Endothelial cell of umbilical vein (primary cell): Measurements from ENCODE around the gene SLC66A2. TPM values are rescaled to one million over a fixed set of nuclear protein-coding genes. Genes with fewer than 3 reads are reported as not detected.

Experiments used
- BruUV-seq: library from RNA; stranded (reverse); fragments of 400-500 nt; replicated peaks from 2 replicates; lab custom pipeline; 2021; lab: Mats Ljungman, UMichigan
- CTCF ChIA-PET: fragments of 300-600, 350-600 bp; sonication (Branson Sonifier 250); formaldehyde crosslinking; loops from one replicate; lab custom pipeline; 2021; ENCODE audit warnings: antibody characterized with exemption, inconsistent platforms; lab: Charles Lee
- POLR2A ChIA-PET: fragments of 300-600, 350-600 bp; sonication (Branson Sonifier 250); formaldehyde crosslinking; loops from one replicate; lab custom pipeline; 2021; ENCODE audit warnings: antibody characterized with exemption, inconsistent platforms; lab: Charles Lee
- DNase-seq: peaks from one replicate; pipeline ENCODE4 v3.0.0-alpha.2; 2011; ENCODE audit warnings: low read depth, low spot score
- FAIRE-seq: peaks from 2 replicates; lab custom pipeline; 2011; peaks lifted over from hg19 to GRCh38; lab: Jason Lieb, UNC
- H2AFZ ChIP-seq: 2 replicates; pipeline ENCODE4 v1.6.0; 2012; ENCODE audit warnings: low read depth, low read length, control low read depth, inconsistent platforms
- H3K27ac ChIP-seq: 2 replicates; pipeline ENCODE4 v1.5.1; 2011; ENCODE audit warnings: low read depth, mild to moderate bottlenecking, control low read depth, low read length, moderate library complexity; ENCODE audit not compliant: insufficient read depth
- H3K27me3 ChIP-seq, 2 experiments: 2 replicates each; pipeline versions ENCODE4 v1.6.0 to v1.6.1; 2011; ENCODE audit warnings: low read length in 2 of 2, mixed read lengths in 1 of 2; ENCODE audit not compliant: control insufficient read depth in 2 of 2, insufficient read depth in 2 of 2
- H3K36me3 ChIP-seq, 2 experiments: 2 replicates in 1 of 2; 3 replicates in 1 of 2; pipeline ENCODE4 v1.5.1; 2011; ENCODE audit warnings: low read length in 2 of 2, mild to moderate bottlenecking in 1 of 2, moderate library complexity in 1 of 2; ENCODE audit not compliant: control insufficient read depth in 2 of 2, insufficient read depth in 2 of 2; ENCODE audit errors: extremely low read depth in 1 of 2
- H3K4me1 ChIP-seq: 3 replicates; pipeline ENCODE4 v1.5.1; 2011; ENCODE audit warnings: mild to moderate bottlenecking, low read length; ENCODE audit not compliant: control insufficient read depth, insufficient read depth; ENCODE audit errors: extremely low read depth
- H3K4me2 ChIP-seq: 2 replicates; pipeline ENCODE4 v1.6.1; 2011; ENCODE audit warnings: low read length, control low read depth, mixed read lengths; ENCODE audit not compliant: insufficient read depth
- H3K4me3 ChIP-seq, 3 experiments: fragments of 200-600 bp in 1 of 3; sonication (generic), shearing (Covaris generic) in 1 of 3; replicated peaks in 1 of 3; 2 replicates each; pipeline ENCODE4 v1.5.1; 2011 to 2016; ENCODE audit warnings: control low read depth in 3 of 3, low read length in 3 of 3, mild to moderate bottlenecking in 2 of 3, inconsistent platforms in 1 of 3, low read depth in 1 of 3, moderate library complexity in 1 of 3; ENCODE audit not compliant: insufficient read depth in 1 of 3
- H3K79me2 ChIP-seq: 2 replicates; pipeline ENCODE4 v1.6.0; 2012; ENCODE audit warnings: low read length, inconsistent platforms; ENCODE audit not compliant: control insufficient read depth, insufficient read depth
- H3K9ac ChIP-seq: replicated peaks from 2 replicates; pipeline ENCODE3; 2011; ENCODE audit warnings: low read length, control low read depth; ENCODE audit not compliant: insufficient read depth; ENCODE audit errors: extremely low read depth
- H3K9me1 ChIP-seq: replicated peaks from 3 replicates; pipeline ENCODE4 v1.6.0; 2011; ENCODE audit warnings: mild to moderate bottlenecking, low read length; ENCODE audit not compliant: control insufficient read depth, insufficient read depth; ENCODE audit errors: extremely low read depth
- H3K9me3 ChIP-seq: replicated peaks from 2 replicates; pipeline ENCODE4 v1.5.1; 2012; ENCODE audit warnings: low read length, inconsistent platforms; ENCODE audit not compliant: control insufficient read depth, insufficient read depth
- H4K20me1 ChIP-seq: replicated peaks from 2 replicates; pipeline ENCODE3; 2011; ENCODE audit warnings: mild to moderate bottlenecking, low read length; ENCODE audit not compliant: control insufficient read depth, insufficient read depth; ENCODE audit errors: extremely low read depth
- EZH2 ChIP-seq: IDR thresholded peaks from 2 replicates; pipeline ENCODE4 v1.6.1; 2012; ENCODE audit warnings: borderline replicate concordance, low read depth, mild to moderate bottlenecking, moderate library complexity, low read length, inconsistent platforms; ENCODE audit not compliant: severe bottlenecking
- FOS ChIP-seq: IDR thresholded peaks from 2 replicates; pipeline ENCODE4 v1.6.1; 2011; ENCODE audit warnings: mild to moderate bottlenecking, low read length, moderate library complexity, borderline replicate concordance; ENCODE audit not compliant: insufficient read depth
- GATA2 ChIP-seq: IDR thresholded peaks from 2 replicates; pipeline ENCODE4 v1.7.0; 2011; ENCODE audit warnings: low read depth, mild to moderate bottlenecking, moderate library complexity, mixed read lengths, low read length; ENCODE audit not compliant: insufficient read length, insufficient read depth
- JUN ChIP-seq: IDR thresholded peaks from 2 replicates; pipeline ENCODE4 v1.6.1; 2011; ENCODE audit warnings: borderline replicate concordance, low read depth; ENCODE audit not compliant: insufficient read length, insufficient read depth
- MYC ChIP-seq: IDR thresholded peaks from one replicate; pipeline ENCODE4 v1.6.1; 2011; ENCODE audit warnings: mild to moderate bottlenecking, low read depth, low read length
- POLR2A ChIP-seq: IDR thresholded peaks from 2 replicates; pipeline ENCODE4 v1.6.1; 2012; ENCODE audit warnings: low read depth, mild to moderate bottlenecking, control low read depth, low read length
- POLR2AphosphoS5 ChIP-seq: IDR thresholded peaks from 2 replicates; pipeline ENCODE4 v1.6.1; 2012; ENCODE audit warnings: low read depth, mild to moderate bottlenecking, control low read depth, low read length, moderate library complexity; ENCODE audit not compliant: insufficient read depth
- dilution Hi-C: fragments of 300-500 bp; cut with MboI; formaldehyde crosslinking; loops from one replicate; pipeline ENCODE4 v1.15.0; 2019; ENCODE audit warnings: low sequenced_read_pairs; ENCODE audit not compliant: extremely low pct_ligation_motif_present
- intact Hi-C: fragments of 100-400 bp; cut with micrococcal nuclease; formaldehyde crosslinking; loops from one replicate; pipeline ENCODE4 v1.10.0; 2022
- polyA plus RNA-seq, 4 experiments: library from polyadenylated mRNA; depleted of rRNA in 3 of 4; stranded (reverse) in 3 of 4; unstranded in 1 of 4; fragments of >200 nt; gene quantifications; 2 replicates each; pipeline versions ENCODE4 v1.2.1 to v1.2.3, GENCODE V29; 2011 to 2012; ENCODE audit warnings: missing spikeins in 1 of 4
- total RNA-seq: library from RNA; stranded (reverse); gene quantifications from 2 replicates; pipeline ENCODE4 v1.2.3, GENCODE V29; 2021
- TF ChIP-seq, protein P1 (sequence below): IDR thresholded peaks from 2 replicates; pipeline ENCODE4 v1.6.1; 2011; ENCODE audit not compliant: insufficient read depth, insufficient read length
- TF ChIP-seq, protein P2 (sequence below), 2 donors: IDR thresholded peaks; 1 replicate in 1 of 2; 2 replicates in 1 of 2; pipeline ENCODE4 v1.5.1; 2011; ENCODE audit warnings: low read length in 2 of 2, mild to moderate bottlenecking in 2 of 2, moderate library complexity in 2 of 2, control low read depth in 1 of 2, inconsistent platforms in 1 of 2, low read depth in 1 of 2; ENCODE audit not compliant: insufficient read depth in 1 of 2; ENCODE audit errors: extremely low read depth in 1 of 2

Gene SLC66A2
- total and polyA plus RNA-seq, 2 donors (not counting 3 experiments of a cell fraction or from before 2014, with no cell fraction given) = 32.5 to 37.1 TPM

GRCh38 chr18:79948719-79949411, 2.6 kb downstream of the SLC66A2 start:
- FAIRE-seq = no peak

GRCh38 chr18:79947881-79948610, 3.4 kb downstream of the SLC66A2 start:
- H3K9me3 ChIP-seq = no peaks in the 10 kb centered on the region
- H2AFZ ChIP-seq = no peak overlapping the region
- H3K27ac ChIP-seq = no peak overlapping the region
- H3K79me2 ChIP-seq = peaks cover 28% of the 10 kb centered on the region
- H3K36me3 ChIP-seq = peaks cover 0 to 2% of the 10 kb centered on the region in 2 experiments
- H4K20me1 ChIP-seq = no peaks in the 10 kb centered on the region
- H3K4me2 ChIP-seq = no peak overlapping the region
- H3K9ac ChIP-seq = no peak overlapping the region
- no peak overlapping the region for H3K4me3 ChIP-seq
- intact Hi-C loops (no loop called here), dilution Hi-C loops (no loop called here)
- ChIA-PET CTCF (no interaction called here), POLR2A (no interaction called here)
- H3K4me1 ChIP-seq = peaks cover 5% of the 10 kb centered on the region
- no peaks in the 10 kb centered on the region for H3K9me1 ChIP-seq
- no peak for DNase-seq
- TF ChIP-seq JUN (no peak), POLR2A (no peak), MYC (no peak), FOS (no peak), POLR2AphosphoS5 (no peak), GATA2 (no peak), EZH2 (no peak)
- TF ChIP-seq, protein P1, sequence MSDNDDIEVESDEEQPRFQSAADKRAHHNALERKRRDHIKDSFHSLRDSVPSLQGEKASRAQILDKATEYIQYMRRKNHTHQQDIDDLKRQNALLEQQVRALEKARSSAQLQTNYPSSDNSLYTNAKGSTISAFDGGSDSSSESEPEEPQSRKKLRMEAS = no peak
- TF ChIP-seq, protein P2, sequence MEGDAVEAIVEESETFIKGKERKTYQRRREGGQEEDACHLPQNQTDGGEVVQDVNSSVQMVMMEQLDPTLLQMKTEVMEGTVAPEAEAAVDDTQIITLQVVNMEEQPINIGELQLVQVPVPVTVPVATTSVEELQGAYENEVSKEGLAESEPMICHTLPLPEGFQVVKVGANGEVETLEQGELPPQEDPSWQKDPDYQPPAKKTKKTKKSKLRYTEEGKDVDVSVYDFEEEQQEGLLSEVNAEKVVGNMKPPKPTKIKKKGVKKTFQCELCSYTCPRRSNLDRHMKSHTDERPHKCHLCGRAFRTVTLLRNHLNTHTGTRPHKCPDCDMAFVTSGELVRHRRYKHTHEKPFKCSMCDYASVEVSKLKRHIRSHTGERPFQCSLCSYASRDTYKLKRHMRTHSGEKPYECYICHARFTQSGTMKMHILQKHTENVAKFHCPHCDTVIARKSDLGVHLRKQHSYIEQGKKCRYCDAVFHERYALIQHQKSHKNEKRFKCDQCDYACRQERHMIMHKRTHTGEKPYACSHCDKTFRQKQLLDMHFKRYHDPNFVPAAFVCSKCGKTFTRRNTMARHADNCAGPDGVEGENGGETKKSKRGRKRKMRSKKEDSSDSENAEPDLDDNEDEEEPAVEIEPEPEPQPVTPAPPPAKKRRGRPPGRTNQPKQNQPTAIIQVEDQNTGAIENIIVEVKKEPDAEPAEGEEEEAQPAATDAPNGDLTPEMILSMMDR (IDR thresholded peaks at IDR 0.05; ENCODE audit: extremely low read depth in 1 of 2, insufficient read depth in 1 of 2, low read depth in 1 of 2, low read length in 2 of 2) = no peak
- no TSS peak for BruUV-seq
- no peaks in the 10 kb centered on the region for H3K27me3 ChIP-seq
- FAIRE-seq = no peak

More at GRCh38 chr18:79948719-79949411, 2.6 kb downstream of the SLC66A2 start:
- dilution Hi-C loops = no loop called here
- no peak overlapping the region for H3K4me2 ChIP-seq
- no peaks in the 10 kb centered on the region for H4K20me1 ChIP-seq
- BruUV-seq = no TSS peak
- no peak overlapping the region for H3K27ac ChIP-seq
- no peak for DNase-seq
- no peaks in the 10 kb centered on the region for H3K9me3 ChIP-seq
- no peak overlapping the region for H3K9ac ChIP-seq
- H3K27me3 ChIP-seq = no peaks in the 10 kb centered on the region
- peaks cover 28% of the 10 kb centered on the region for H3K79me2 ChIP-seq
- intact Hi-C loops = no loop called here
- peaks cover 5% of the 10 kb centered on the region for H3K4me1 ChIP-seq
- no peaks in the 10 kb centered on the region for H3K9me1 ChIP-seq
- H3K36me3 ChIP-seq = peaks cover 0 to 2% of the 10 kb centered on the region in 2 experiments
- no peak overlapping the region for H2AFZ ChIP-seq
- H3K4me3 ChIP-seq = no peak overlapping the region
- TF ChIP-seq JUN (no peak), POLR2A (no peak)
- CTCF ChIA-PET = no interaction called here
- POLR2A ChIA-PET = no interaction called here
